ENCODE measurements around the gene TYR.

DNA sequence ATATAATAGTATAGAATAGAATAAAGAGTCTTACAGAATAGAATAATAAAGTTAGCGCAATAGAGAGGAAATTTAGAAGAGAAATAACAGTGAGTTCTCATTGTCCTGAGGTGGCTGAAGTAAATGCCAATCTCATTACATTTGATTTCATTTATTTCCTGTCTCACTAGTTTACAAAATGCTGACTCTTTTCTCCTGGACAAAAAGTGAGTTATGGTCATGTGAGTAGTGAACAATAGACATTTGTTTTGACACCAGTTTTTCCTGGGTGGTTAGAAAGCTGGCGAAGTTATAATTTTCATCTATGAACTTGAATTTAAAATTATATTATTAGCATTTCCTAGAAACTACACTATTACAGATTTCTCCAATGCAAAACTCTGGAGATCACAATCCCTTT is 143.7 kb downstream of the TYR start:
- TF ChIP-seq ZNF565 (CRISPR knock-in tag; conservative IDR thresholded peaks at IDR 0.05; ENCODE audit: low read depth) (no peak), ZFP3 (CRISPR knock-in tag; IDR thresholded peaks at IDR 0.05) (no peak), ISL1 (CRISPR knock-in tag; IDR thresholded peaks at IDR 0.05) (no peak), ARNTL (CRISPR knock-in tag; IDR thresholded peaks at IDR 0.05; ENCODE audit: borderline replicate concordance, low read depth) (no peak), GLIS3 (CRISPR knock-in tag; IDR thresholded peaks at IDR 0.05) (no peak), CSDC2 (CRISPR knock-in tag; IDR thresholded peaks at IDR 0.05) (no peak), OSR1 (CRISPR knock-in tag; IDR thresholded peaks at IDR 0.05) (no peak), ZNF8 (CRISPR knock-in tag; IDR thresholded peaks at IDR 0.05) (no peak)
- TF ChIP-seq, protein P1, sequence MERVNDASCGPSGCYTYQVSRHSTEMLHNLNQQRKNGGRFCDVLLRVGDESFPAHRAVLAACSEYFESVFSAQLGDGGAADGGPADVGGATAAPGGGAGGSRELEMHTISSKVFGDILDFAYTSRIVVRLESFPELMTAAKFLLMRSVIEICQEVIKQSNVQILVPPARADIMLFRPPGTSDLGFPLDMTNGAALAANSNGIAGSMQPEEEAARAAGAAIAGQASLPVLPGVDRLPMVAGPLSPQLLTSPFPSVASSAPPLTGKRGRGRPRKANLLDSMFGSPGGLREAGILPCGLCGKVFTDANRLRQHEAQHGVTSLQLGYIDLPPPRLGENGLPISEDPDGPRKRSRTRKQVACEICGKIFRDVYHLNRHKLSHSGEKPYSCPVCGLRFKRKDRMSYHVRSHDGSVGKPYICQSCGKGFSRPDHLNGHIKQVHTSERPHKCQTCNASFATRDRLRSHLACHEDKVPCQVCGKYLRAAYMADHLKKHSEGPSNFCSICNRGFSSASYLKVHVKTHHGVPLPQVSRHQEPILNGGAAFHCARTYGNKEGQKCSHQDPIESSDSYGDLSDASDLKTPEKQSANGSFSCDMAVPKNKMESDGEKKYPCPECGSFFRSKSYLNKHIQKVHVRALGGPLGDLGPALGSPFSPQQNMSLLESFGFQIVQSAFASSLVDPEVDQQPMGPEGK (CRISPR knock-in tag; IDR thresholded peaks at IDR 0.05; ENCODE audit: borderline replicate concordance), result no peak
